NCI-H128 (cell line): ENCODE results near the gene FAM20C.

ENCODE experiments used
- DNase-seq: peaks from one replicate; lab custom pipeline; 2025; ENCODE audit not compliant: unreplicated experiment; lab: John Stamatoyannopoulos, UW

Gene FAM20C

GRCh38 chr7:223118-223800 is 30.9 kb downstream of the FAM20C start:
- DNase-seq, result no peak

- no peak for DNase-seq
Measured at GRCh38 chr7:223861-224260, 31.5 kb downstream of the FAM20C start.

GRCh38 chr7:226281-226895 is 34.0 kb downstream of the FAM20C start:
- DNase-seq, result no peak

GRCh38 chr7:227926-228325 is 35.6 kb downstream of the FAM20C start:
- DNase-seq, result no peak

GRCh38 chr7:228610-229009 is 36.2 kb downstream of the FAM20C start:
- no peak for DNase-seq

- no peak for DNase-seq
Measured at GRCh38 chr7:229184-229964, 37.0 kb downstream of the FAM20C start.

- no peak for DNase-seq
Measured at GRCh38 chr7:230274-230673, 37.9 kb downstream of the FAM20C start.

GRCh38 chr7:231030-231857 is 38.9 kb downstream of the FAM20C start:
- DNase-seq, result no peak

- no peak for DNase-seq
Measured at GRCh38 chr7:231858-232246, 39.5 kb downstream of the FAM20C start.

GRCh38 chr7:232410-233248 is 40.3 kb downstream of the FAM20C start:
- no peak for DNase-seq

GRCh38 chr7:233249-234035 is 41.1 kb downstream of the FAM20C start:
- no peak for DNase-seq

GRCh38 chr7:234051-234707 is 41.8 kb downstream of the FAM20C start:
- no peak for DNase-seq

- no peak for DNase-seq
Measured at GRCh38 chr7:234708-235553, 42.6 kb downstream of the FAM20C start.

GRCh38 chr7:235576-236395 is 43.4 kb downstream of the FAM20C start:
- no peak for DNase-seq

GRCh38 chr7:236967-237366 is 44.6 kb downstream of the FAM20C start:
- DNase-seq, result no peak

GRCh38 chr7:237385-237784 is 45.0 kb downstream of the FAM20C start:
- DNase-seq, result no peak

GRCh38 chr7:240146-240676 is 47.8 kb downstream of the FAM20C start:
- DNase-seq, result no peak
